Skeletal muscle cell (primary cell): ENCODE measurements around the gene MTG1.
"Not testable (repeated sequence)": the region's sequence is repeated elsewhere in the genome, so short reads cannot be mapped to it uniquely, and the experiment has no call there.

Source experiments
- DNase-seq: peaks from one replicate; pipeline ENCODE4 v3.0.0-alpha.2; 2010; ENCODE audit warnings: low read depth
- H3K4me3 ChIP-seq: 2 replicates; pipeline ENCODE4 v1.5.1; 2011; ENCODE audit warnings: low read depth, mild to moderate bottlenecking, control low read depth, low read length, moderate library complexity

Gene MTG1

DNA sequence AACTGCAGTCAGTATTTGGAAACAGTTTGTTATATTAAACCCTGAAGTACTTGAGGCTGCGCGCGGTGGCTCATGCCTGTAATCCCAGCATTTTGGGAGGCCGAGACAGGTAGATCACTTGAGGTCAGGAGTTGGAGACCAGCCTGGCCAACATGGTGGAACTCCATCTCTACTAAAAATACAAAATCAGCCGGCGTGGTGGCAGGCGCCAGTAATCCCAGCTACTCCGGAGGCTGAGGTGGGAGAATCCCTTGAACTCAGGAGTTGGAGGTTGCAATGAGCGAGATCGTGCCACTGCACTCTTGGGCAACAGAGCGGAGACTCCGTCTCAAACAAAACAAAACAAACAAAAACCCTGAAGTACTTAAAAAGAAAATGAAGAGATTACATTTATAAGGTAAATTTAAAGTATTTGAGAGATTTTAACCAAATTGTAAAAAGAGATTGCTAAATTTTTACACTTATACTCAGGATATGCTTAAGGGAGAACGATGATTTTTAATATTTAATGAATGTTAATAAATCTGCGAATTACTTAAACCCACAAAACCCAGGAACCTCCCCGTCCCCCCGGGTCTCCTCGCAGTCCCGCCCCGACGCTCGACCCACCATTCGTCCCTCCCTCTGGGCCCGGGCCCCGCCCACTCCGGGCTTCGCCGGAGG, 425 bp upstream of the MTG1 start:
- H3K4me3 ChIP-seq, result peak overlapping the region; percentile 96
- no peak for DNase-seq

DNA sequence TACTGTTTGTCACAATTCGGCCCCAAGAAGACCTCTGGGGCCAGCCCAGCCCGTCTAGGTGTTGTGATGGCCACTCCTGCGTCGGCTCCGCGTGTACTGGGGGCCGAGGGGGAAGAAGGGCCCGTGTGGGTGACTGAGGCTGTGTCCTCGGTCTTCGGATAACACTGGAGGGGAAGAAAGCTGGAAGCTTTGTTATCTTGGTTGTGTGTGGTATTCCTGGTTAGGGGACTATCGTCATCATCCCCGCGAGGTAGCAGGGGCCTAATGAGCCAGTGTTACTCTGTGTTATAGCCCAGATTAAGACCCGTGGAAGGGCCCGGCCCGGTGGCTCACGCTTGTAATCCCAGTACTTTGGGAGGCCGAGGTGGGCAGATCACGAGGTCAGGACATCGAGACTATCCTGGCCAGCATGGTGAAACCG, 854 bp downstream of the MTG1 start:
- DNase-seq, result no peak
- H3K4me3 ChIP-seq, result peak overlapping the region; percentile 96

DNA sequence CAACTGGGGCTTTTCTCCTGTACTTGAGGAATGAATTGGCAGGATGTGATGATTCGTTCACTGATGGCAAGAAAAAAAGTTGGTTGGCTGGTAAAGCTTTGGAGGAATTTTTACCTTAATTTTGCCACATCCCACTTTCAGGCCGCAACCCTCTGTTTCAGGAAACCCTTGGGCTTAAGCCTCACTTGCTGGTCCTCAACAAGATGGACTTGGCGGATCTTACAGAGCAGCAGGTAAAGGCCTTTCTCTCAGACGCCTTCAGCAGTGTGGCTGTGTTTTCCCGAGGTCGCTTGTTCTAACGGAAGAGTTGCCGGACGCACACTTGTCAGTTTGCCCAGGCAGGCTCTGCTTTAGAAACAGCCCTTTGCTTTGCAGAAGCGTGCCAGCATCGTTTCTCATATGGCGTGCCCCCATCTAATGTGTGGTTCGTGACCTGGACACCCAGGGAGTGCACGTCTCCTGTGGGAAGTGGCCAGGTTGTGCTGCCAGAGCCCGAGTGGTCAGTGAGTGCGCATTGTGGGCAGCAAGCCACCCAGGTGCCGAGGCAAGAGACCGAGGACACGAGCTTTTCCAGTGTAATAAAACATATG, 2.2 kb downstream of the MTG1 start:
- no peak overlapping the region for H3K4me3 ChIP-seq
- DNase-seq, result no peak

DNA sequence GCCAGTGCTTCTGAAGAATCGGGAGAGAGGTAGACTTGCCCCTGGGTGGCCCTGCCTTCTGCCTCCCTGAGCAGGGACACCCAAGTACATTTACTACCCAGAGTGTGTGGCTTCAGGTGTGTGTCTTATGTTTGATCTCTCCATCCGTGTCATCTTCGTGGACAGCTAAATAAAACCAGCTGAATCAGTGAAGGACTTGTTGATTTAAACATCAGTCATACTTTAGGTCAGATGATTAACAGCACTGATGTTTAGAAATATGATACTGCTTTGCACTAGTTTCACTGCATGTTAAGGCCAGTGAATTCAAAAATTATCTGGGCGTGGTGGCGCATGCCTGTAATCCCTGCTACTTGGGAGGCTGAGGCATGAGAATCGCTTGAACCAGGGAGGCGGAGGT, 4.0 kb downstream of the MTG1 start:
- no peak for DNase-seq
- no peak overlapping the region for H3K4me3 ChIP-seq

DNA sequence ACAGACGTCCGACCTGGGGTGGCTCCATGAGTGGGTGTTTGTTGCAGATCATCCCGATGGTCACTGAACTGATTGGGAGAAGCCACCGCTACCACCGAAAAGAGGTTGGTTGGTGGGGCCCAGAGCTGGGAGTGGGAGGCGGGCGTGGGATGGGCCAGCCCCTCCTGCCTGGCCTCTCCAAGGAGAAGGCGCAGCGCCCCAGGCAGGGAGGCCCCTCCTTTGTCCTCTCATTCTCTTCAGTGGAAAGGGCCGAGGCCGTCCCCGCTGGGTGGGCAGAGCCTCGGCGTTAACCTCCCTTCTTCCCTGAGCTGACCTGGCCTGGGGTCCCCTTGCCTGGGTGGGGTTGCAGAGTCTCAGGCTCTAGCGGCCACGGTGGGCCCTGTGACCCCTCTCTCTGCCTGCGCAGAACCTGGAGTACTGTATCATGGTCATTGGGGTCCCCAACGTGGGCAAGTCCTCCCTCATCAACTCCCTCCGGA, 5.2 kb downstream of the MTG1 start:
- H3K4me3 ChIP-seq, result no peak overlapping the region
- no peak for DNase-seq

DNA sequence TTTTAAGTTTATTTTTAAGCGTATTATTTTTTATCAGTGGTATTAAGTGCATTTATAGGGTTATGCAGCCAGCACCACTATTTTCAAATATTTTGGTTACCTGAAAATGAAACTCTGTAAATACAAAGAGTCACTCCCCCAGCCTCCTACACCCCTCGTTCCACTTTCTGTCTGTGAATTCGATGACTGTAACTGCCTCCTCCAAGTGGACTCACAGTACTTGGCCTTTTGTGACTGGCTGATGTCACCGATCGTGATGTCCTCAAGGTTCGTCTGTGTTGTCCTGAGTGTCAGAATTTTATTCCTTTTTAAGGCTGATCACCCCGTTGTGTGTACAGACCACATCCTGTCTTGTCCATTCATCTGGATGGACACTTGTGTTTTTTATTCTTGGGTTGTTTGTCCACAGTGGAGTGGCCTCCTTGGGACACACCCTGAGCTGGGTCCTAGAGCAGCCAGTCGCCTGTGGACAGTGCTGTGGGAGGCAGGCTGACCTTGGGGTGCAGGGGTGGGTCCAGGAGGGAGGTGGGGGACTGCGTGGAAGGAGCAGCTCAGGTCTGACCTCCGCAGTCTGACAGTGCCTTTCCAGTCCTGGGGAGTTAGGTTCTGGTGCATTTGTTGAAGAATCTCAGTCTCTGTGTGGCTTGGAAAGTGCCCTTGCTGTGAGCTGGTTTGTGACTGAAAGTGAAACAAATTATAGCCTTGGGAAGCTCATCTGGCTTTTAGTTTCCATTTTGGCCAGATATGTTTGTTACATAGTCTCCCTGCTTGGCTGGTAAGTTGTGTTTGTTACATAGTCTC, 6.9 kb downstream of the MTG1 start:
- DNase-seq, result no peak
- no peak overlapping the region for H3K4me3 ChIP-seq

DNA sequence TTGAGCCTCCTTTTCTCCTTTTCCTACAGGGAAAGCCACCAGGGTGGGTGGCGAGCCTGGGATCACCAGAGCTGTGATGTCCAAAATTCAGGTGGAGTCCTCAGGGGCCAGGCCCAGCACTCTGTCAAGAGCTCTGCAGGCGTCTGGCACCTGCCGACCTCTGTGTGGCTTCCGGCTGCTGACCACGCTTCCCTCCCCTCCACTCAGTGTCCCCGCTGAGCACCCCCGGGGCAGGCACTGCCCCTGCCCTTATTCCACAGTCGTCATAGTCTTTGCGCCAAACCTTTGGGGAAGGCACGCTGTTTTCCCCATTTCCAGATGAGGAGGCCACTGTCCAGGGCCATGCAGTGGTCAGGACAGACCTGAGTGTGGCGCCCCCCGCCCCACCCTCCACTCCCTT, 7.5 kb downstream of the MTG1 start:
- no peak for DNase-seq
- no peak overlapping the region for H3K4me3 ChIP-seq

DNA sequence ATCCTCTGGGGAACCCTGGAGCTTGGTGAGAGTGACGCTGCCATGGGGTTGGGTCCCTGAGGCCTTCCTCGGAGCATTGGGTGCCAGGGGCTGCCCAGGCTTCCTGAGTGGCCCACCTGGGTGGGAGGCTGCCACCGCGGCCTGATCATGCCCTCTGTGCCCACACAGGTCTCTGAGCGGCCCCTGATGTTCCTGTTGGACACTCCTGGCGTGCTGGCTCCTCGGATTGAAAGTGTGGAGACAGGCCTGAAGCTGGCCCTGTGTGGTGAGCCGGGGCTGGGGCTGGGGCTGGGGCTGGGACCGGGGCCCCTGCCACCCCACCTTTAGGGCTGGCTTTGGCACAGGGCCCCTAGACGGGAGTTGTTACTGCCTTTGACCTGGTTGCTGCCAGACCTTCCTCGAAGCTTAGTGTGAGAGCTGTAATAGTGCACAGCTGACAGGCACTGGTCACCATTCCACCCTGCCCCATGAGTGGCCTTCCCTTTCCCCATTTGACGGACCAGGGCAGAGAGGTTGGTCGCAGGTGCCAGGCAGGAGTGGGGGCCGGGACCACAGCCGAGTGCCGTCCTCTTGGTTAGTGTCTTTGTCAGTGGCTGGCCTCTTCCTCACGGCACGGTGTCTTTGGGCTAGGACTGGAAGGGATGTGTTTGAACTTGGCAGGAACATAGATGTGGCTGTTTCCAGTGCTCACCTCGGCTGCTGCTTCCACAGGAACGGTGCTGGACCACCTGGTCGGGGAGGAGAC, 8.2 kb downstream of the MTG1 start:
- H3K4me3 ChIP-seq, result no peak overlapping the region
- no peak for DNase-seq

DNA sequence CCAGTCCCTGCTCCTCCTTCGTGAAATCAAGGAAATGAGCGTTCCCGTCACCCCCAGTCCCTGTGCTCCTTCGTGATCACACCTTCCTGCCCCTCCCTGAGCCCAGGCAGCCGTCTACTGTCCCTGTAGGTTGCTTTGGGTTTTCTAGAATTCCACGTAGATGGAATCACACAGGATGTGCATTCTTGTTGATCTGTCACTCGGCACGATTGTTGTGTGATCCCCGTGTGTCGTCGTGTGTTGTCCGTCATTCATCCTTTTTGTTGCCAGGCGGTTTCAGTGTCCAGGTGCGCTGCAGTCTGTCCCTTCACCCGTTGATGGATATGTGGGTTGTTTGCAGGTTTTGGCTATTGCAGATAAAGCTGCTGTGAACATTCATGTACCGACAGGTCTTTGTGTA, 9.4 kb downstream of the MTG1 start:
- H3K4me3 ChIP-seq, result no peak overlapping the region
- DNase-seq, result no peak

DNA sequence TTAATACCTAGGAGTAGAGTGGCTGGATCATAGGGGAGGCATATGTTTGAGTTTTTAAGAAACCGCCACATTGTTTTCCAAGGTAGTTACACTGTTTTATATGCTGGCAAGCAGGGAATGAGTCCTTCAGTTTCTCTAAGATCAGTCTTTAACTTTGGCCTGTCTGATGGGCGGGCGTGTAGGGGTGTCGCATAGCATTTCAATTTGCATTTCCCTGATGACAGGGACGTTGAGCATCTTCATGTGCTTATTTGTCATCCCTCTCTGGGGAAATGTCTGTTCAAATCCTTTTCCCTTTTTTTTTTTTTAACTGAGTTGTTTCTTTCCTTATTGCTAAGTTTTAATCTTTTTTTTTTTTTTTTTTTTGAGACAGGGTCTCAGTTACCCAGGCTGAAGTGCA, 9.8 kb downstream of the MTG1 start:
- no peak for DNase-seq
- no peak overlapping the region for H3K4me3 ChIP-seq

DNA sequence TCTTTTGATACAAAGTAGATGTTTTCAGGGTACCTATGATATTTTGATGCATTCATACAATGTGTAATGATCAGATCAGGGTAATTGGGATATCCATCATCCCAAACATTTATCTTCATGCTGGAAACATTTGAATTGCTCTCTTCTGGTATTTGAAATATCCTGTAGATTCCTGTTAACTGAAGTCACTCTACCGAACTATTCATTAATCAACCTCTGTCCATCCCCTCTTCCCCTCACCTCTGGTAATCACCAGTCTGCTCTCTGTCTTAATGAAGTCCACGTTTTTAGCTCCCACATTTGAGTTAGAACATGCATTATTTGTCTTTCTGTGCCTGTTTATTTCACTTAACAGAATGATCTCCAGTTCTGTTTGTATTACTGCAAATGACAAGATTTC, 11.3 kb downstream of the MTG1 start:
- DNase-seq, result no peak
- no peak overlapping the region for H3K4me3 ChIP-seq

DNA sequence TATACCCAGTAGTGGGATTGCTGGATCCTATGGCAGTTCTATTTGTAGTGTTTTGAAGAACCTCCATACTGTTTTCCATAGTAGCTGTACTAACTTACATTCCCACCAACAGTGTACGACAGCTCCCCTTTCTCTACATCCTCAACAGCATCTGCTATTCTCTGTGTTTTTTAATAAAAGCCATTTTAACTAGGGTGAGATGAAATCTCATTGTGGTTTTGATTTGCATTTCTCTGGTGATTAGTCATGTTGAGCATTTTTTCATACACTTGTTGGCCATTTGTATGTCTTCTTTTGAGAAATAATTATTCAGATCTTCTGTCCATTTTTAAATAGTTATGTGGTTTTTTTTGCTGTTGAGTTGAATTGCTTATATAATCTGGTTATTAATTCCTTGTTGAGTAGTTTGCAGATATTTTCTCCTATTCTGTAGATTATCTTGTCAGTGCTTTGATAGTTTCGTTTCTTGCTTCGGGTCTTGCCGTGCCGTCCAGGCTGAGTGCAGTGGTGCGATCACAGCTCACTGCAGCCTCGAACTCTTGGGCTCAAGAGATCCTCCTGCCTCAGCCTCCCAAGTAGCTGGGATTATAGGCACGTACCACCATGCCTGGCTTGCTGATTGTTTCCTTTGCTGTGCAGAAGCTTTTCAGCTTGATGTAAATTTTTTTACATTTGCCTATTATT, 12.0 kb downstream of the MTG1 start:
- no peak overlapping the region for H3K4me3 ChIP-seq
- no peak for DNase-seq

DNA sequence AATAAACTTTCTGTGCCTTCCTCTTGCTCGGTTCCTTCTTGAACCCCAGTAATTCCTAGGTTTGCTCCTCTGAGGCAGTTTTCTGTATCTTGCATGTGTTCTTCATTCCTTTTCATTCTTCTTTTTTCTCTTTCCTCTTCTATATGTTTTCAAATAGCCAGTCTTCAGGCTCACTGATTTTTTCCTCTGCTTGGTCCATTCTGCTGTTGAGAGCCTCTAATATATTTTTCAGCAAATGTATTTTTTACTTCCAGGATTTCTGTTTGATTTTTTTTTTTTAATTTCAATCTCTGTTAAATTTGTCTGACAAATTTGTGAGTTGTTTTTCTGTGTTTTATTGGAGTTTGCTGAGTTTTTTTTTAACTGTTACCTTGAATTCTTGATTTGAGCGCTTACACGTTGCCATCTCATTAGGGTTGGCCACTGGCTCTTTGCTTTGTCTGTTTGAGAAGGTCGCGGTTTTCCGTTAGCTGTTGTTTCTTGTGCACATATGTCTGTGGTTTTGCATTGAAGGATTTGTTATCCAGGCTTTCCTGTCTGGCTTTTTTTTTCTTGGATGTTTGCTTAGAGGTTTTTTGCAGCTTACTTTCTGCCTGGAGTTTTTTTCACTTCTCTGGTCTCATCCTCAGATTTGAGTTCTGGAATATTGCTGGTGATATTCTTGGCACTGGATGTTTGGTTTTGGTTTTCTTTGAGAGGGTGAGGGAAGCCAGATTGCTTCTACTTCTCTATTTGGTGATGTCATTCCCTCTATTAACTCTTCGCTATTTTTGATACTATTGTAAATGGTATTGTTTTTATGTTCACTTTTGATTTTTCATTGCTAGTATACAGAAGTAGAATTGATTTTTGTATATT, 17.8 kb downstream of the MTG1 start:
- no peak overlapping the region for H3K4me3 ChIP-seq
- DNase-seq, result no peak

DNA sequence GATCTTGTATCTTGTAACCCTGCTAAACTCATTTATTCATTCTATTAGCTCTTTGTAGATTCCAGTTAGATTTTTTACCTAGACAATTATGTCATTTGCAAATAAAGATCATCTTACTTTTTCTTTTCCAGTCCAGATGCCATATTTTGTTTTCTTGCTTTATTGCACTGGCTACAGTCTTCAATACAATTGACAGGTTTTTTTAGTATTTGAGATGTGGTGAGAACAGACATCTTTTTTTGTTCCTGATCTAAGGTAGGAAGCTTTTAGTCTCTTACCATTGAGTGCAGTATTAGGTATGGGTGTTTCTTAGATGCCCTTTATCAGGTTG, 18.4 kb downstream of the MTG1 start:
- DNase-seq, result no peak
- no peak overlapping the region for H3K4me3 ChIP-seq

DNA sequence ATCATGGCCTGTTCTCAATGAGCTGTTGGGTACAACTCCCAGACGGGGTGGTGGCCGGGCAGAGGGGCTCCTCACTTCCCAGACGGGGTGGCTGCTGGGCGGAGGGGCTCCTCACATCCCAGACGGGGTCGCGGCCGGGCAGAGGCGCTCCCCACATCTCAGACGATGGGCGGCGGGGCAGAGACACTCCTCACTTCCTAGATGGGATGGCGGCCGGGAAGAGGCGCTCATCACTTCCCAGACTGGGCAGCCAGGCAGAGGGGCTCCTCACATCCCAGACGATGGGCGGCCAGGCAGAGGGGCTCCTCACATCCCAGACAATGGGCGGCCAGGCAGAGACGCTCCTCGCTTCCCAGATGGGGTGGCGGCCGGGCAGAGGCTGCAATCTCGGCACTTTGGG, 20.4 kb downstream of the MTG1 start:
- DNase-seq, result not testable (repeated sequence)

DNA sequence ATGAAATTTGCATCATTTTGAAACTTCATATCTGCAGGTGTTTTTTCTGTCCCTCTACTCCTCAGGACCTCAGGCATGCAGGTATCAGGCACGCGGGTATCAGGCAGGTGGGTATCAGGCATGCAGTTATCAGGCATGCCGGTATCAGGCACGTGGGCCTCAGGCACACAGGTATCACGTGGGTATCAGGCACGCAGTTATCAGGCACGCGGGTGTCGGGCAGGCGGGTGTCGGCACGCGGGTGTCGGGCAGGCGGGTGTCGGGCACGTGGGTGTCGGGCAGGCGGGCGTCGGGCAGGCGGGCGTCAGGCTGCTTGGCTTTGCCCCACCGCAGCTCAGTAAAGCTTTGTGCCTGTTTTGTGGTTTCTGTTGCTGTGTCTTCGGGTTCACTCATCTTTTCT, 21.8 kb downstream of the MTG1 start:
- H3K4me3 ChIP-seq, result no peak overlapping the region
- DNase-seq, result no peak

More for the DNA sequence above, 20.4 kb downstream of the MTG1 start:
- H3K4me3 ChIP-seq, result not testable (repeated sequence)

DNA sequence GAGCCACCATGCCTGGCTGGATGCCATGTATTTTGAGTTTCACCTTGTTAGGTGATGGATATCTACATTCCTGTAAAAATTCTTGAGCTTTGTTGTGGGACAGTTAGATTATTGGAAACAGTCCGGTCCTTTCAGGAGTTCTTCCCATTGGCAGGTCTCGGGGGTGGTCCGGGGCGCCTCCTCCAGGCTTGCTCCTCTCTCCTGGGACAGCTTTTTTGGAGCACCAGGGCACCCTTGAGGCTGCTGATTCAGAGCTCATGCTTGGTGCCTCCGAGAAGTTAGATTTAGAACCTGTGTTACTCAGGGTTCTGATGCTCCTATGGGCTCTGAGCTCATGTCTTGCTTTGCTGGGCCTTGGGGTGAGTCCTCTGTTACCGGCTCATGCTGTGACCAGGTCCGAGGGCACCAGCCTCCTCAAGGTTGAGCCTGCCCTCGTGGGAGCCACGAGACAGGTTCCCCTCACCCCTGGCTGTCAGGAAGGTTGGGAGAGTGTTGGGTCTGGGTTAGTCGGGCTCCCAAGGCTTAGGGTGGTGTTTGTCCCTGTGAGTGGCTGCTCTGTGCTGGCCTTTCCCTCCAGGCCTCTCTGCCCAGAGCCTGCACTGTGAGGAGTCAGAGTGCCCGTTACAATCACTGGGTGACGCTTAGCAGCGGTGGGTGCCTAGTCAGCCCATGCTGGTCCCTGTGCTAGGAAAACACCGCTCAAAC, 24.5 kb downstream of the MTG1 start:
- DNase-seq, result no peak
- no peak overlapping the region for H3K4me3 ChIP-seq
